ENCODE measurements around the gene MYLK2.

DNA sequence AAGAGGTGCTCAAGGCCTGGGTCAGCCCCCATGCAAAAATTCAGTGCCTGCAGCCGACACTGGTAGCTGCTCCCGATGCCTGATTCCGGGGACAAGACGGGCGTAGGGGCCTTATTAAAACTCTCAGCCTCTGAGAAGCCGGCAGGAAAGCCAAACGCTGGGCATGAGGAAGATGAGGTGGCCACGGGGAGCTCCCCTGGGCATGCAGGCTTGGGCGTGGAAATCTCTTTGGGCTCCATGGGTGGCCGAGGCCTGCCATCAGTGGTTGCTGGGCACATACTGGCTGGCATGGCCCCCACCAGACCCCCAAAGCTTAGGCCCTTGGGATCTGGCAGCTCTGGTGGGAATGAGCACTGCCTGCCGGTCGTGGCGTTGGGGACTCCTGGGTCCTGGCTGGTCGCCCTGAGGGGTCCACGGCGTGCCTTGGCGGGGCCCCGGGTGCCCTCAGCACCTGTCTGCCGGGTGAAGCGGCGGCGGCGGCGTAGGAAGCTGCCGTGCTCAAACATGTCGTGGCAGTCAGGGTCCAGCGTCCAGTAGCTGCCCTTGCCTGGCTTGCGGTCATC, 25.7 kb downstream of the MYLK2 start:
- TF ChIP-seq HCFC1 (IDR thresholded peaks at IDR 0.05; ENCODE audit: low read length) (no peak), SUPT20H (IDR thresholded peaks at IDR 0.05; ENCODE audit: borderline replicate concordance, control insufficient read depth, low read depth, low read length) (no peak), POLR2AphosphoS5 (IDR thresholded peaks at IDR 0.05; ENCODE audit: low read length) (no peak), HDAC6 (IDR thresholded peaks at IDR 0.05; ENCODE audit: unreplicated experiment) (no peak), CTCF (IDR thresholded peaks at IDR 0.05 in 2 of 3, conservative IDR thresholded peaks at IDR 0.05 in 1 of 3; ENCODE audit: control insufficient read depth in 2 of 3, extremely low read depth in 1 of 3, insufficient read depth in 1 of 3, low read depth in 3 of 3, low read length in 3 of 3) (no peak)
- TF ChIP-seq, protein P1, sequence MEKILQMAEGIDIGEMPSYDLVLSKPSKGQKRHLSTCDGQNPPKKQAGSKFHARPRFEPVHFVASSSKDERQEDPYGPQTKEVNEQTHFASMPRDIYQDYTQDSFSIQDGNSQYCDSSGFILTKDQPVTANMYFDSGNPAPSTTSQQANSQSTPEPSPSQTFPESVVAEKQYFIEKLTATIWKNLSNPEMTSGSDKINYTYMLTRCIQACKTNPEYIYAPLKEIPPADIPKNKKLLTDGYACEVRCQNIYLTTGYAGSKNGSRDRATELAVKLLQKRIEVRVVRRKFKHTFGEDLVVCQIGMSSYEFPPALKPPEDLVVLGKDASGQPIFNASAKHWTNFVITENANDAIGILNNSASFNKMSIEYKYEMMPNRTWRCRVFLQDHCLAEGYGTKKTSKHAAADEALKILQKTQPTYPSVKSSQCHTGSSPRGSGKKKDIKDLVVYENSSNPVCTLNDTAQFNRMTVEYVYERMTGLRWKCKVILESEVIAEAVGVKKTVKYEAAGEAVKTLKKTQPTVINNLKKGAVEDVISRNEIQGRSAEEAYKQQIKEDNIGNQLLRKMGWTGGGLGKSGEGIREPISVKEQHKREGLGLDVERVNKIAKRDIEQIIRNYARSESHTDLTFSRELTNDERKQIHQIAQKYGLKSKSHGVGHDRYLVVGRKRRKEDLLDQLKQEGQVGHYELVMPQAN (conservative IDR thresholded peaks at IDR 0.05), result no peak

All from GM12878 (cell line).